DMS79 treated with DMSO at 0.1 percent for 48 hours (cell line): ENCODE results near the gene AMBP.

Source experiments
- DNase-seq: peaks from one replicate; lab custom pipeline; 2025; lab: John Stamatoyannopoulos, UW

Gene AMBP

DNA sequence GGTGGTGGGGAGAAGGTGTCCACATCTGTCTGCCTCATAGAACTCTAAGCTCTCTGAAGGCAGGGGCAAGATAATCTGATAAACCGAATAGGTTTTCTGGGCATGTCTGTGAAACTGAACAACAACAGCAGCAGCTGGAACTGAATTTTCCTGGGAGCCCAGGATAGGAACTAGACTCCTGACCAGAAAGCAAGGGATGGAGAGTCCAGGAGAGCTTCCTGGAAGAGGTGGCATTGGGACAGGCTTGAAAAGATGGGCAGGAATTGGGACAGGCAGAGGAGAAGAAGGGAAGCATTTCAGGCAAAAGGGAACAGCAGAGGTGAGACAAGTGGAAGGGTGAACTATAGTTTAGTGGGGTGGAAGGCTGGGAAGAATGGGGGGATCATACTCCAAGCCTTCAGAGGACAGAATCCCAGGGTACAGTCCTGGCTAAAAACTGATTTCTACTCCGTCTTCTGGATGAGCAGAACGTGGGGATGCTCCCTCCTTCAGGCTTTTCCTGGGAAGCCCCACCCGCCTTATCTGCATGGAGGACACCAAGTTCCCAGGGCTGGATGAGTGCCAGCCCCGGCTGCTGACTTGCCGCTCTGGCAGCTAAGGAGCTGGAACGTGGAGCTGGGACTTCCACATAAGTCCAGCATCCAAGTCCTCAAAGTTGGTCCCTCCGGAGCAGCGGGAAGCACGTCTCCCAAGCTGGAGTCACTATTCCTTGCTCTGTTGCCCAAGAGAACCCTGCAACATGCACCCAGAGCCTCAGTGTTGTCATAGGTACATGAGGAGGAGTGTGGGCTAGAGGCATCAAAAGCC is 34.9 kb upstream of the AMBP start:
- no peak for DNase-seq

DNA sequence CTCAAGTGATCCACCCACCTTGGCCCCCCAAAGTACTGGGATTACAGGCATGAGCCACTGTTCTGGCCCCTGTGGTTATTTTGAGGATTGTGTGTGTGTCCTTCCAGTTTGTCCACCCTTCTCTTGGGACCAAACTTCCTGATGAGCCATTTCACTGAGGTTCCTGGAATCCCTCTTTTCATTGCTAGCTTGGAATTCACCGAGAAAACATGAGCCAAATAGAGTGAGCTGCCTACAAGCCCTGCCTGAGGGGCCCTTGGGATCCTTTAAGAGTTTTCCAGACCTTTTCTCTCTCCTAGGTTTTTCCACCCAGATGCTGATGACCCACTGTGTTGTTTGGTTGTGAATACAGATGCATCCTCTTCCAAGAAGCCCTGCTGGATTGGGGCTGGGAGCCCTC is 34.2 kb upstream of the AMBP start:
- DNase-seq, result no peak

DNA sequence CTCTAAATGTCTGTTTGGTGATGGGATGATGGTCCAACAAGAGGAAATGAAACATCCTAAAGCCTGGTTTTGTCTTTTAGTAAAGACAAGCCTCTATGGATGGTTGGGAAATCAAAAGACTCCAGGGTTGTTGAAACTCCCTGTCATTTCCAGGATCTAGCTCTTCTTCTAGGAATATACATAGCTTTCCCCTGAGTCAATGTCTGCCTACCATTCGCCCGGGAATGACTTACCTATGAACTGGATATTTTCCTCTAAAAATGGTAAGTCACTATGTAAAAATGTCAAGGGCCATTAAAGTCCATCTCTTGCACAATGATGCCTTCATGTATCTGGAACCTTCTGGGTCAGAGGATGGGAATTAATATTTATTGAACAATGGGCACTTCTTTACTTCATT is 32.1 kb upstream of the AMBP start:
- DNase-seq, result no peak

- DNase-seq, result no peak
These were observed 31.0 kb upstream of the AMBP start for GRCh38 chr9:114109124-114109523.

DNA sequence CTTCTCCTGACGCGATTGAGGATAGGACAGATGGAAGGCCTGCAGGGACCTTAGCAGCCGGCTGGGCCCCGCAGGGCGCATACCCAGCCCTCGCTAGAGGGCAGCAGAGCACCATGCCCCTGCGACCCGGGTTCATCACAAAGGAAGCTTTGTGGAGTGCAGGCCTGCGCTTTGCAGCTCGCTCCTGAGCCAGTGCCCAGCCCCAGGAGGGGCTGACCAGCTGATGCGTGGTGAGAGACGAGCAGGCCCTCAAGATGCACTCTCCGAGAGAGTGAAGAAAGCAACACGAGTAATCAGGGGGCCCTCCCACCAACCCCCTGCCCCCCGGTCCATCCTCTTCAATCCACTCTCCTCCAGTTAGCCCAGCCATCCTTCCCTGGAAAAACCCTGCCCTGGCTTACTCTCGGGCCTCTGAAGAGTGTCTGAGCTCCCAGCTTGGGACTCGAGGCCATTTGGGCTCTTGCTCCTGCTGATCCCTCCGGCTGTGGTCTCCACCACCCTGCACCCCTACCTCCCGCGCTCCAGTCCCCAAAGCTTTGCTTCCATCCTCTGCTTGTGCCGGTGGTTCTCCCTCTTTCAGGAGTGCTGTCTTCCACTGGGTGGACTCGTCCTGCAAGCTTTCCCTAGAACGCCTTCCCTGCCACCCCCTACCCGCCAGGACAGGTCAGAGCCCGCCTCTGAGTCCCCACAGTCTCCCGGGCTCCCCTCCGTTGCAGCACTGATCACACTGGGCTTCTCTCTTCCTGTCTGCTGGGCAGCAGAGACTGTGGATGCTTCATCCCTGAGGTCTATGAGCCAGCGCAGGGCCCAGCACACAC is 30.1 kb upstream of the AMBP start:
- DNase-seq, result peak; percentile 79

- no peak for DNase-seq
These were observed 29.3 kb upstream of the AMBP start for GRCh38 chr9:114107286-114108001.

DNA sequence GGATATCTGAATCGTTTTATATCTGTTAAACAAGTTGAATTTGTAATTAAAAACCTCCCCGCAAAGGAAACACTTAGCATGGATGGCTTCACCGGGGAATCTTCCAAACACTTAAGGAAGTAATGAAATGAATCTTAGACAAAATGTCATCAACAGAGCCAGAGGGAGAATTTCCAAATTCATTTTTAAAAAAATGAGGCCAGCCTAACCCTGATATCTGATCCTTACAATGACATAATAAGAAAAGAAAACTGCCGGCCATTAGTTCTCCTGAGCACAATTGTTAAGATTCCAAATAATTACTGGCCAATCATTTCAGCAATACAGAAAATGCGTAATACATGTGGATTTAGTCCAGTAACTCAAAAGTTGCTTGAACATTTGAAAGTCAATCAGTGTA is 27.1 kb upstream of the AMBP start:
- no peak for DNase-seq

DNA sequence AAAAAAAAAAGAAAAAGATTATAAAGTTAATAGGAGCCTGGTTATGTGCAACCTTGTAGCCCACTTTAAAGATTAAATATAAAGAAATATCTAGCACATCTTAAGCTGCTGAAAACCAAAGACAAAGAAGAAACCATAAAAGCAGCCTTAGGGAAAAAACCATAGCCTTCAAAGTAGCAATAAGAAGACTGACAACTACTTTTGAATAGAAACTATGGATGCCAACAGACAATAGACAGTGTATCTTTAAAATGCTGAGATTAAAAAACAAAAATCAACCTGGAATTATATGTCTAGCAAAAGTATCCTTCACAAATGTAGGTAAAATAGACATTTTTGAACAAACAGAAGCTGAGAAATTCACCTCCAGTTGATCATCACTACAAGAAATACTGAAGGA is 24.4 kb upstream of the AMBP start:
- no peak for DNase-seq

DNA sequence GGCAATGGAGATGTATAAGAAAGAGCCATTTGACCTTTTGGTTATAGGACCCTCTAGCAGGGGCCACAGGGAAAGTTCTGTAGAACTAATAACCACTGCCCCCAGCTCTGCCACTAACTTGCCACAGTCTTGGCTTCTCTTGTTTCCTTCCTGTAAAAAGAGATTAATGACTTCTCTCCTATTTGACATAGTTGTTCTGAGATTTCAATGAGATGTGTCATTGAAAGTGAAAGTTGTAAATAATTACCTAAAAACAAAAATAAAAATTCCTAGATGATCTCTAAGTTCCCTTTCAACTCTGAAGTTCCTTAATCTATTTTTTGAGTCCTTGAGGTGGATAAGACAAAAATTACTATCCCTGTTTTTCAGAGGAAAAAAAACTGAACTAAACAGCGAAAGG is 22.4 kb upstream of the AMBP start:
- DNase-seq, result no peak

DNA sequence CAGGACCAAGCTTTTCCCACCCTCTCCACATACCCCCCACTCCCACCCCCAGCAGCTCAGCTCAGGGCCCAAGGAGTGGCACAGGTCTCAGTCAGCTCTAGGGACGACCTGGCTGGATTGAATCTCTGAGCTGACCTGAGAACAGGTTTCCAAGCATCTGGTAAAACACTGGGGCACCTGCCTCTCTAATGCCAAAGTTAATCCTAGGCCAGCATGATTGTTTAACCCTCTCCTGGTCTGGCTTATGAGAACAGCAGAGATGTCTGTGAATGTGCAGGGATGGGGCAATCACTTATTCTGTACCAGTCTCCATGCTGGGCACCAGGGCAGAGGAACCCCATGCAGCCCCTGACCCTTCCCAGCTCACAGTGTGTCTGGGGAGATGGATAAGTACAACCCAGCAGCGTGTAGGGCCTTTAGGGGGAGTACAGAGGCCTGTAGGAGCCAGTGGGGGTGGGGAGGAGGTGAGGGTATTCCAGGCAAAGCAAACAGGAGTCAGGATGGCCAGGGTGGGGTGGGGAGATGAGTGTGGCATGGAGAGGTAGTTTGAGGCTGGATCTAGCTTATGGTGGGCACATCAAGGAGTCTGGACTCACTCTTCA is 21.7 kb upstream of the AMBP start:
- DNase-seq, result peak; percentile 30

DNA sequence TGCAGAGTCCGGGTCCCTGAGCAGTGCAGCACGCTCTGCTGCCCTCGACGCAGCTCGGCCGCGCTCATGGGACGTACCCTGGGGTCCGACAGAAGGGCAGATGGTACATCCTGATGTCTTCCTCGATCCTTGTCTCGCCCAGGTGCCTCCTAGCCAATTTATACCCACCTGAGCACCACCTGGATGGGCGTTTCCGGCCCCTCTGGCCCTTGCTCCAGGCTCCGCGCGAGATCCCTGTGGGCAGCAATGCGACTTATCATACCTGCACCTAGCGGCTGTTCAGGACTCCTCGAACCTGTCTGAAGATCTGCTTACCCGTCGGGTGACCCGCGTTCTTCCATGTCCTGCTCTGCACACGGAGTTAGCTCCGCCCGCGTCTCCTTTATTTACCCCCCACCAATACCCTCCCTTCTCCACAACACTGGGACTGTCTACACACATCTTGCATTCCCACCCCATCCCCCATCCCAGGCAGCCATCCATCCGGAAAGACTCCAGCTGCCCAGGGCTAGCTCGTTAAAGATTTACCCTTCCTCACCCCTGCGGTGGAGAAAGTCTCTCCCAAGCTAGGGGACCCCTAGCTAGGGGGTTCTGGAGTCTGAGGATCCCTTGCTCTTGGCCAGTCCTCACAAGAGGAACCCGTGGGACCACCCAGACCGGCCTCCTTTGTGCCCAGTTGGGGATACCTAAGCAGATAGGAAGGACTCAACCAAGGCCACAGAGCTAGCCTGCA is 21.0 kb upstream of the AMBP start, which contains the start of gene KIF12:
Gene KIF12, minus strand, starts transcription at position 357 of the 733 bp plus-strand sequence. Its CDS starts 16 bp downstream, at position 341.
- peak; percentile 48 for DNase-seq

DNA sequence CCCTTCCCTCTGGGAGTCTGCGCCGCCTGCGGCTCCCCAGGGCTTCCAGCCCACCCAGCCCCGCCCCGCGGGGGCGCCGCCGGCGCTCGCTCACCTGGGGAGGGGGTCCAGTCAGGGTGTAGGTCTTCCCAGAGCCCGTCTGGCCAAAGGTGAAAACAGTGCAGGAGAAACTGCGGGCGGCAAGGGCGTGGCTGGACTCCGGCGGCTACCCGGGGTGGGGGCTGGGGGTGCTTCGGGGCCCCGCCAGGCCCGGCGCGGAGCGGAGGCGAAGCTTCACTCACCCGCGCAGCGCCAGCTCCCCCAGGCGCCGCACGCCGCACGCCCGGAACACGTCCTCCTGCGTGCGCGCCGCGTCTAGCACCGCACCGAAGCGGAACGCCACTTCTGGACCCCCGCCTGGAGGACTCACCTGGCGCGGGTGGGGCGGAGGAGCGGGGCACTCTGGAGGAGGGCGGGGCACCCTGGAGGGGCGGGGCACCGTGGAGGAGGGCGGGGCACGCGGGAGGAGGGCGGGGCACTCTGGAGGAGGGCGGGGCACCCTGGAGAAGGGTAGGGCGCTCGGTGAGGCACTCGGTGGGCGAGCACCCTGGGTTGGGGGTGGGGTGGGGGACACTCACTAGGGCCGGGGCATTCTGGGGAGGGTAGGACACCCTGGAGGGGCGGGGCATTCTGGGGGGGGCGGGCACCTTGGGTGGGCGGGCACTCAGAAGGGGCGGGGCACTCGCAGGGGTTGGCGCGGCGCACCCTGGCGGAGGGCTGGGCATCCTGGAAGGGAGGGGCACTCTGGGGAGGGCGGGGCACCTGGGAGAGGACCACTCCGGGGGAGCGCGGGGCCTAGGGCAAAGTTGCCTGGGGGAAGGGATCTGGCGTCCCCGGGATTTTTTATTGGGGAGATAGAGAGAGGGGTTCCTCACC is 20.2 kb upstream of the AMBP start:
- peak; percentile 63 for DNase-seq

DNA sequence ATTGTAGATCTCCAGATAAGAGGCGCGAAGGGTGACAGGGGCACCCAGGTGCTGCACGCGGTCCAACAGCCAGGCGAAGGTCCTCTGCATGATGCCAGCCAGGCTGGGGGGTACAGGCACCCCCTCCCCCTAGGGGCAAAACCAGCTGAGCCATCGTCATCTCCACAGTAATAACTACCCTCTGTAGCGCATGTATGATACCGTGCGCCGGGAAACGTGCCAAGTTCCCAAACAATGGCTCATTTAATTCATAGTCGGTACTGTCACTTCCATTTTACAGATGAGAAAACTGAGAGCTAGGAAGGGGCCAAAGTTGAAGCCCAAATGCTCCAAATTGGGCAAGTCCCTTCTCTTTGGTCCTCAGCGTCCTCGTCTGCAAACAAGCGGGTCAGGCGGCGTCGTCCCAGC is 19.5 kb upstream of the AMBP start:
- DNase-seq, result peak; percentile 14

GRCh38 chr9:114096866-114097612 is 18.9 kb upstream of the AMBP start:
- DNase-seq, result no peak

DNA sequence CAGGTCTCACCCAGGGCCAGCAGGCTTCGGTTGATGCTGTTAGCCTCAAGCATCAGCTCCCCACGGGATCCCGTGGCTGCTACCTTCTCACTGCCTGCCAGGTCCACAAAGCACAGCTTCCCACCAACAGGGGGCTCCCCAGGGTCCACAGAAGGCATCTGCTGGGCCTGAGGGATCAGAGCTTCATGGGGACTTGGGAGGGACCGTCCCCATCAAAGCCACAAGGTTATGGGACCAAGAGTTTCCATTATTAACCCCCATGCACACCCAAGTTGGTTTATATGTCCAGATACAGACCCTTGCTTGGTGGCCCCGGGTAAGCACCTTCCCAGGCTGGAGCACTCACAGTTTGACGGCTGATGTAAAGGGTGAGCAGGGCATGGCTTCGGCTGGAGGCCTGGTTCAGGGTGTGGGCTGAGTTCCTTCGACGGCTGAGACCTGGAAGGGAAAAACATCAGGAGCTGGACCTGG is 18.0 kb upstream of the AMBP start:
- DNase-seq, result no peak

- DNase-seq, result no peak
These were observed 16.9 kb upstream of the AMBP start for GRCh38 chr9:114094971-114095370.

- DNase-seq, result no peak
These were observed 15.8 kb upstream of the AMBP start for GRCh38 chr9:114093761-114094505.

DNA sequence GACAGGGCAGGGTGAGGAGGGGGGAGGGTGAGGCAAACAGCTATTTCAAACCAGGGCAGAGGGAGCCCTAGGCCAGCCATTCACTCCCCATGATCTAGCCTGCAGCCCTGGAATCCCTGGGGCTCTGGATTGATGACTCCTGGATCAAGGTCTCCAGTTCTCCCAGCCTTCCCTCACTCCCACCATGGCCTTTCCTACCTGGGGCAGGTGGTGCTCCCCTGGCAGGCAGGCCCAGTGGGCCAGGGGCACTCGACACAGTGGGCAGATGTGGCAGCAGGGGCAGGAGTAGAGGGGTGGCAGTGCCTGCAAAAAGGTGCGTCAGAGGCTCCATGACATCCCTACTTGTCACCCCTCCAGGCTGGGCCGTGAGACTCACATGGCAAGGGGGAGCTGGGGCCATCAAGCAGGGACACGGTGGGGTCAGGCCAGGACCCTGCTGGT is 15.0 kb upstream of the AMBP start:
- DNase-seq, result no peak

GRCh38 chr9:114092336-114092735 is 14.2 kb upstream of the AMBP start:
- DNase-seq, result no peak
